Right lobe of liver (tissue), 6 donors: ENCODE results near the gene DYNLL2. TPM values are rescaled to one million over a fixed set of nuclear protein-coding genes. Genes with fewer than 3 reads are reported as not detected.
A peak's percentile ranks its signal among the peaks of the same experiment; 100 is the strongest.
"Not testable (repeated sequence)": the region's sequence is repeated elsewhere in the genome, so short reads cannot be mapped to it uniquely, and the experiment has no call there.

Experiments used
- ATAC-seq, 4 donors: fragments of 200-7000 bp; cut with Tn5 transposase; one replicate each; pipeline ENCODE4 v1.9.1; 2020; ENCODE audit warnings: mild to moderate bottlenecking in 4 of 4, moderate library complexity in 4 of 4
- DNase-seq, 3 donors: peaks; one replicate each; pipeline ENCODE4 v3.0.0-alpha.2; 2020
- H3K27ac ChIP-seq, 3 donors: fragments of 200-600 bp; one replicate each; pipeline ENCODE4 v1.8.0; 2022
- H3K27me3 ChIP-seq, 2 donors: fragments of 200-600 bp; one replicate each; pipeline ENCODE4 v1.8.0; 2022
- H3K36me3 ChIP-seq, 4 donors: fragments of 200-600 bp; sonication (generic) in 1 of 4; one replicate each; pipeline versions ENCODE4 v1.5.1 to v1.8.0; 2017 to 2022; ENCODE audit warnings: control low read depth in 1 of 4
- H3K4me1 ChIP-seq, 4 donors: fragments of 200-600 bp; sonication (generic) in 1 of 4; one replicate each; pipeline versions ENCODE4 v1.5.1 to v1.8.0; 2017 to 2022; ENCODE audit warnings: control low read depth in 1 of 4
- H3K4me3 ChIP-seq, 3 donors: fragments of 200-600 bp; one replicate each; pipeline ENCODE4 v1.8.0; 2022
- H3K9me3 ChIP-seq, 4 donors: fragments of 200-600 bp; sonication (generic) in 1 of 4; one replicate each; pipeline versions ENCODE4 v1.5.1 to v1.8.0; 2017 to 2022; ENCODE audit warnings: control low read depth in 1 of 4
- CTCF ChIP-seq, 4 donors: fragments of 200-600 bp in 3 of 4; fragments of 450-650 bp in 1 of 4; IDR thresholded peaks; one replicate each; pipeline versions ENCODE4 v1.5.1 to v1.8.0; 2016 to 2022; ENCODE audit warnings: antibody characterized with exemption in 4 of 4, mild to moderate bottlenecking in 2 of 4
- POLR2A ChIP-seq: fragments of 450-650 bp; IDR thresholded peaks from one replicate; pipeline ENCODE4 v1.6.1; 2017; ENCODE audit warnings: antibody characterized with exemption, mild to moderate bottlenecking
- WGBS: methylation state at CpG from one replicate; pipeline ENCODE4 v1.1.6; 2018; ENCODE audit warnings: low coverage, low lambda C conversion rate; ENCODE audit not compliant: insufficient coverage; ENCODE audit errors: missing lambda C conversion rate; 5-methylcytosine and 5-hydroxymethylcytosine counted together
- intact Hi-C, 2 donors: fragments of 100-400 bp; cut with DNase I; formaldehyde crosslinking; loops; one replicate each; pipeline versions ENCODE4 v1.11.2 to v1.14.1; 2022
- total RNA-seq, 6 experiments: library from RNA; depleted of rRNA in 2 of 6; stranded (reverse); fragments of >200 nt in 2 of 6; fragmentation: NEBNext Ultra II Directional in 3 of 6; extraction: Animal tissue kit (Norgen Biotek cat#: 25700) in 3 of 6; gene quantifications; one replicate each; pipeline versions ENCODE4 v1.1.0 to v1.2.4, GENCODE V29; 2016 to 2023
- donor health status: DM: no; HTN: yes; CAD: no.
- donor health status: DM: no; HTN: no; CAD: no.
- donor health status: DM: no; HTN: no; CAD: no.
- donor health status: DM: no; HTN: yes; CAD: no.
- donor health status: DM: no; HTN: yes; CAD: no.

The DYNLL2 gene
- total RNA-seq, 6 experiments from 2014 or later, result 13.3 to 28.7 (median 17.7) TPM

- no peak for TF ChIP-seq POLR2A
- TF ChIP-seq CTCF (IDR thresholded peaks at IDR 0.05), result no peak
- 53% methylated on average over 5 of the region's 5 CpGs for WGBS
- H3K4me3 ChIP-seq, result no peak overlapping the region
- no peaks in the 10 kb centered on the region for H3K9me3 ChIP-seq
- DNase-seq, result no peak
- peak overlapping the region in 1 of 3 donors; percentile 30 for H3K27ac ChIP-seq
- no peaks in the 10 kb centered on the region for H3K36me3 ChIP-seq
- H3K4me1 ChIP-seq, result peaks cover 0 to 15% (median 5%) of the 10 kb centered on the region in 4 donors
- H3K27me3 ChIP-seq, result no peaks in the 10 kb centered on the region
- intact Hi-C loops, result no loop called here
- peak; percentile 74 to 90 (median 85) for ATAC-seq
These were observed 39.7 kb upstream of the DYNLL2 start for GRCh38 chr17:58043221-58044181.

GRCh38 chr17:58044256-58044655, 39.0 kb upstream of the DYNLL2 start:
- H3K36me3 ChIP-seq, H3K27me3 ChIP-seq, ATAC-seq, H3K4me3 ChIP-seq, DNase-seq, intact Hi-C loops, H3K27ac ChIP-seq, H3K9me3 ChIP-seq: not testable (repeated sequence)
- H3K4me1 ChIP-seq, result peaks cover 0 to 15% (median 5%) of the 10 kb centered on the region in 4 donors
- 90% methylated on average over 6 of the region's 6 CpGs for WGBS

- TF ChIP-seq POLR2A (no peak), CTCF (IDR thresholded peaks at IDR 0.05) (no peak)
- intact Hi-C loops, result no loop called here
- peak; percentile 52 to 73 (median 60) for ATAC-seq
These were observed 36.8 kb upstream of the DYNLL2 start for GRCh38 chr17:58046239-58047094.

GRCh38 chr17:58047376-58048150, 35.7 kb upstream of the DYNLL2 start:
- no peak for ATAC-seq

More at GRCh38 chr17:58046239-58047094, 36.8 kb upstream of the DYNLL2 start:
- Histone ChIP-seq H3K27ac (no peak overlapping the region), H3K27me3 (no peaks in the 10 kb centered on the region), H3K9me3 (no peaks in the 10 kb centered on the region), H3K36me3 (no peaks in the 10 kb centered on the region), H3K4me1 (peaks cover 0 to 15% (median 5%) of the 10 kb centered on the region in 4 donors), H3K4me3 (no peak overlapping the region)
- 58% methylated on average over 7 of the region's 18 CpGs for WGBS
- peak in 1 of 3 donors; percentile 56 for DNase-seq

More at GRCh38 chr17:58047376-58048150, 35.7 kb upstream of the DYNLL2 start:
- no peak overlapping the region for H3K4me3 ChIP-seq
- no peak for DNase-seq
- H3K27me3 ChIP-seq, result no peaks in the 10 kb centered on the region
- no peak overlapping the region for H3K27ac ChIP-seq
- intact Hi-C loops, result no loop called here
- 76% methylated on average over 4 of the region's 4 CpGs for WGBS
- peaks cover 0 to 15% (median 5%) of the 10 kb centered on the region in 4 donors for H3K4me1 ChIP-seq
- no peaks in the 10 kb centered on the region for H3K9me3 ChIP-seq
- H3K36me3 ChIP-seq, result no peaks in the 10 kb centered on the region
- TF ChIP-seq POLR2A (no peak), CTCF (IDR thresholded peaks at IDR 0.05) (no peak)
